Mucosa of descending colon (tissue), 3 donors: ENCODE data around the gene NDUFS2. TPM values are rescaled to one million over a fixed set of nuclear protein-coding genes. Genes with fewer than 3 reads are reported as not detected.

Experiments used
- ATAC-seq: fragments of 200-7000 bp; cut with Tn5 transposase; one replicate; pipeline ENCODE4 v1.9.1; 2020; ENCODE audit warnings: mild to moderate bottlenecking, moderate library complexity
- DNase-seq, 3 donors: peaks; one replicate each; pipeline ENCODE4 v3.0.0-alpha.2; 2020
- H3K36me3 ChIP-seq: fragments of 200-600 bp; one replicate; pipeline ENCODE4 v1.8.0; 2021; ENCODE audit warnings: low read depth, mild to moderate bottlenecking
- H3K4me1 ChIP-seq: fragments of 200-600 bp; one replicate; pipeline ENCODE4 v1.8.0; 2021; ENCODE audit warnings: low read depth, mild to moderate bottlenecking
- H3K4me3 ChIP-seq: fragments of 200-600 bp; one replicate; pipeline ENCODE4 v1.8.0; 2021; ENCODE audit warnings: mild to moderate bottlenecking
- H3K9me3 ChIP-seq: fragments of 200-600 bp; one replicate; pipeline ENCODE4 v1.8.0; 2021; ENCODE audit warnings: mild to moderate bottlenecking
- CTCF ChIP-seq: fragments of 200-600 bp; IDR thresholded peaks from one replicate; pipeline ENCODE4 v1.8.0; 2022; ENCODE audit warnings: antibody characterized with exemption, mild to moderate bottlenecking
- intact Hi-C, 2 donors: fragments of 100-400 bp; cut with DNase I in 1 of 2; cut with micrococcal nuclease in 1 of 2; formaldehyde crosslinking; loops; one replicate each; pipeline versions ENCODE4 v1.11.0 to v1.11.1; 2022; cut with DNase I, micrococcal nuclease
- total RNA-seq, 3 donors: library from RNA; stranded (reverse); fragmentation: NEBNext Ultra II Directional in 2 of 3; extraction: Animal tissue kit (Norgen Biotek cat#: 25700) in 2 of 3; gene quantifications; one replicate each; pipeline versions ENCODE4 v1.2.1 to v1.2.4, GENCODE V29; 2021 to 2023
- donor health status: DM: no; HTN: no; CAD: no; lungs with moderate emphysema.
- donor health status: DM: no; HTN: no; CAD: no.
- donor health status: DM: no; HTN: yes; CAD: no.

The NDUFS2 gene
- total RNA-seq, 3 donors from 2014 or later: 119 to 159 (median 154) TPM

- peak; percentile 62 to 78 (median 75) for DNase-seq
- ATAC-seq: peak; percentile 92
- intact Hi-C loops: no loop called here
- Histone ChIP-seq H3K4me3 (no peak overlapping the region), H3K36me3 (peaks cover 14% of the 10 kb centered on the region), H3K4me1 (peaks cover 6% of the 10 kb centered on the region), H3K9me3 (no peaks in the 10 kb centered on the region)
- peak; percentile 79 for TF ChIP-seq CTCF
Observed at GRCh38 chr1:161209790-161210409, 7.7 kb downstream of the NDUFS2 start.

- Histone ChIP-seq H3K36me3 (peaks cover 14% of the 10 kb centered on the region), H3K4me1 (peaks cover 2% of the 10 kb centered on the region), H3K4me3 (no peak overlapping the region), H3K9me3 (no peaks in the 10 kb centered on the region)
- intact Hi-C loops: no loop called here
- no peak for TF ChIP-seq CTCF
- ATAC-seq (no peak), DNase-seq (no peak)
Observed at GRCh38 chr1:161214369-161214768, 12.2 kb downstream of the NDUFS2 start.

GRCh38 chr1:161215076-161215475, 12.9 kb downstream of the NDUFS2 start, which contains the start of gene FCER1G:
TSS of gene FCER1G (plus strand) at chr1:161215295. CDS start at chr1:161215322, 27 bp downstream.
- TF ChIP-seq CTCF: no peak
- H3K4me3 ChIP-seq: no peak within 1 kb of the TSS
- peak in 1 of 3 donors; percentile 75 for DNase-seq
- no peaks in the 10 kb centered on the region for H3K9me3 ChIP-seq
- intact Hi-C loops: no loop called here
- peak; percentile 46 for ATAC-seq
- no peaks in the 10 kb centered on the region for H3K4me1 ChIP-seq
- peaks cover 14% of the 10 kb centered on the region for H3K36me3 ChIP-seq

- no peak overlapping the region for H3K4me3 ChIP-seq
- H3K4me1 ChIP-seq: no peaks in the 10 kb centered on the region
- DNase-seq (no peak), ATAC-seq (peak; percentile 54)
- H3K9me3 ChIP-seq: no peaks in the 10 kb centered on the region
- intact Hi-C loops: no loop called here
- no peak for TF ChIP-seq CTCF
- H3K36me3 ChIP-seq: peaks cover 9% of the 10 kb centered on the region
Observed at GRCh38 chr1:161216945-161217712, 15.0 kb downstream of the NDUFS2 start.

GRCh38 chr1:161217831-161218230, 15.7 kb downstream of the NDUFS2 start:
- DNase-seq (no peak), ATAC-seq (no peak)
- H3K36me3 ChIP-seq: peaks cover 8% of the 10 kb centered on the region
- no peak overlapping the region for H3K4me3 ChIP-seq
- H3K9me3 ChIP-seq: no peaks in the 10 kb centered on the region
- intact Hi-C loops: no loop called here
- no peaks in the 10 kb centered on the region for H3K4me1 ChIP-seq
- no peak for TF ChIP-seq CTCF
